GM15510 (cell line): Measurements from ENCODE around the gene PWWP2B.

Experiments used
- POLR2A ChIP-seq: IDR thresholded peaks from 3 replicates; pipeline ENCODE4 v1.6.1; 2011; ENCODE audit warnings: borderline replicate concordance; ENCODE audit not compliant: insufficient read length; ENCODE audit errors: extremely low read depth

The PWWP2B gene

DNA sequence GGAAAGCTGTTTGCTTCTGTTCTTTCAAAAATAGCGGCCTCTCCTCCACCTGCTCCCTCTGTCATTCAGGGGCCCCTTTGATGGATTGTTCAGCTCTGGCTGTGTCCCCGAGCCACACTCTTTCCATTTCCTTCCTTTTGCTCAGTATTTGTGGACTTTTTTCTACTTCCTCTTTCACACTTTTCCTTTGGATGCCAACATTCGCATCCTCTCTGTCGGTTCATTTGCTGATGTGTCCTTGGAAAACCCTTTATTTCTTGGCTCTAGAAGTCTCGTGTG is 11.7 kb upstream of the PWWP2B start:
- no peak for TF ChIP-seq POLR2A

DNA sequence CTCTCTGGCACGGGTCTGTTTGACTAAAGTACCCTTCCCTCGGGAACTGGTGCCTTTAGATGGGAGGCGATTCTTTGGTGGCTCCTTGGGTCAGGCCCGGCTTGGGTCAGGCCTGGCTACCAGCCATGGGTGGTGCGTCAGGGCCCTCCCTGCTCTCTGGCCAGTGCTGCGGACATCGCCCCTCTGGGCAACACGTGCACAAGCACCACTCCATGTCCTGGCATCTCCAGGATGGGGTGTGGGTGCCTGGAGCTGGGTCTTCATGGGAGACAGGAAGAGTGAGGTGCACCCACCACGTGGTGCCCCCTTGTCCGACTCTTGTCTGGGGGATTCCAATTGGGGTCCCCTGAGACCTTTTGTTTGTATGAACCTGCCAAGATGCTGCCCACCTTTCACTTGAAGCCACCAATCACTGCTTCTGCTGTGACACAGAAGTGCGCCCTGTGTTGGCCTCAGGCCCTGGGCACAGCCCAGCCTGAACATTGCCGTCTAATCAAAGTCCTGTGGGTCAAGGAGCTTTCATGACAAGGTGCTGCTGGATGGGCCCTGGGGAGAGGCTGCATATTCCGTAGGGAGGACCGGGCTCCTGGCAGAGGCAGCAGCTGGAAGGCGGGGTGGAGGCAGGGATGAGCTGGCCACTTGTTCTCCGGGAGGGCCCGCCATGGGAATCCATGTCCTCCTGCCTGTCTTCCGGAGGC is 11.1 kb upstream of the PWWP2B start:
- TF ChIP-seq POLR2A = no peak

DNA sequence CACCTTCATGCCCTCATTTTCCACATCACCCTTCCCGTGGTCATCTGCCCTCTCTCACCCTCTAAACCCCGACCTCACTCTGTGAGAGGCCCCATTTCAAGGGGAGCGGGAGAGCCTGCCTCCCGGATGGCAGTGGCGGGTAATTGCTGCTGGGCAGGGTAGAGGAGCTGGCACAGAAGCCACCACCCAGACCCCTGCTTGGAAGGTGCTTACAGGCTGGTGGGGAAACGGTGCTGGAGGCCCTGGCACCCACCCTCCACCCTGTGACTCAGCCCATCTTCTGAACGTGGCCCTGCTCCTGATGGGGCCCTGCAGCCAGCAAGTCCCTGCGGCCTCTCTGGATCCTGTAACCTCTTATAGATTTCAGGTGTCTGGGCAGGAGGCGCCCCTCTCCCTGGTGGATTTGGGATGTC is 10.6 kb upstream of the PWWP2B start:
- no peak for TF ChIP-seq POLR2A

GRCh38 chr10:132387764-132388210 is 9.2 kb upstream of the PWWP2B start:
- no peak for TF ChIP-seq POLR2A

GRCh38 chr10:132388891-132389432 is 8.0 kb upstream of the PWWP2B start:
- TF ChIP-seq POLR2A = no peak

GRCh38 chr10:132389433-132390169 is 7.4 kb upstream of the PWWP2B start:
- TF ChIP-seq POLR2A = no peak

- no peak for TF ChIP-seq POLR2A
These were observed 6.7 kb upstream of the PWWP2B start for GRCh38 chr10:132390170-132390920.

GRCh38 chr10:132390921-132391675 is 5.9 kb upstream of the PWWP2B start:
- no peak for TF ChIP-seq POLR2A

GRCh38 chr10:132391676-132392020 is 5.4 kb upstream of the PWWP2B start:
- no peak for TF ChIP-seq POLR2A

- no peak for TF ChIP-seq POLR2A
These were observed 4.7 kb upstream of the PWWP2B start for GRCh38 chr10:132392184-132392800.

GRCh38 chr10:132392811-132393694 is 3.9 kb upstream of the PWWP2B start:
- TF ChIP-seq POLR2A = no peak

DNA sequence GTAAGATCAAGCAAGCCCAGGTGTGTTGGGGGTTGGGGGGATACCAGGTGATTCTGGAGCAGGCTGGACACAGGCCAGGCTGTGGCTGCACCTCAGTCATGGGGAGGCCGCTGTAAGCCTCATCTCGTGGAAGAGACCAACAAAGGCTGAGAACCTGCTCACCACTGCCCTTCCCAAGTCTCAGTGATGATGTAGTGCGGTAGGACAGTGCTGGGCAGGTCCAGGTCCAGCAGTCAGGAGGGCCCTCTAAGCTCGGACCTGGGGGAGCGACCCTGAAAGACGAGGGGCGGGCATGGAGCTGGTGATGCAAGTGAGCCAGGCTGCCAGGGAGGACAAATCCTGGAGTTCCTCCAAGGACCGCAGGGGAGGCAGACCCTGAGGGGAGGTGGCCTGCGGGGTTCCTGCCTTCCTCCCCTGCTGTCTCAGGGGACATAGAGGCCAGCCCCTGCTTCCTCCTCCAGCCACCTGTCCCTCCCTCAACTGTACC is 3.3 kb upstream of the PWWP2B start:
- TF ChIP-seq POLR2A = no peak

- TF ChIP-seq POLR2A = no peak
These were observed 2.7 kb upstream of the PWWP2B start for GRCh38 chr10:132394201-132394811.
